Heart right ventricle (tissue), 16 donors: ENCODE results near the gene TTLL7. TPM values are rescaled to one million over a fixed set of nuclear protein-coding genes. Genes with fewer than 3 reads are reported as not detected.

ENCODE experiments used
- ATAC-seq, 8 donors: fragments of 200-7000 bp; cut with Tn5 transposase; one replicate each; pipeline ENCODE4 v1.9.1; 2020; ENCODE audit warnings: mild to moderate bottlenecking in 8 of 8, moderate library complexity in 8 of 8, moderate number of reproducible peaks in 1 of 8
- DNase-seq, 2 donors: peaks; one replicate each; pipeline ENCODE4 v3.0.0-alpha.2; 2020
- H3K27ac ChIP-seq, 10 donors: fragments of 200-600 bp; sonication (generic) in 2 of 10; one replicate each; pipeline versions ENCODE4 v1.5.0 to v1.8.0; 2020 to 2022; ENCODE audit warnings: mild to moderate bottlenecking in 3 of 10
- H3K27me3 ChIP-seq, 7 donors: fragments of 200-600 bp; one replicate each; pipeline ENCODE4 v1.8.0; 2021 to 2022; ENCODE audit warnings: mild to moderate bottlenecking in 2 of 7
- H3K36me3 ChIP-seq, 9 donors: fragments of 200-600 bp; sonication (generic) in 1 of 9; one replicate each; pipeline versions ENCODE4 v1.5.0 to v1.8.0; 2020 to 2022; ENCODE audit warnings: mild to moderate bottlenecking in 2 of 9
- H3K4me1 ChIP-seq, 9 donors: fragments of 200-600 bp; sonication (generic) in 1 of 9; one replicate each; pipeline versions ENCODE4 v1.5.0 to v1.8.0; 2020 to 2022; ENCODE audit warnings: mild to moderate bottlenecking in 4 of 9
- H3K4me3 ChIP-seq, 10 donors: fragments of 200-600 bp; sonication (generic) in 2 of 10; one replicate each; pipeline versions ENCODE4 v1.5.0 to v1.8.0; 2020 to 2022; ENCODE audit warnings: mild to moderate bottlenecking in 7 of 10, moderate library complexity in 2 of 10
- H3K9me3 ChIP-seq, 11 donors: fragments of 200-600 bp in 10 of 11; sonication (generic) in 2 of 11; one replicate each; pipeline versions ENCODE4 v1.5.0 to v1.8.0; 2013 to 2022; ENCODE audit warnings: mild to moderate bottlenecking in 2 of 11, control low read depth in 1 of 11, moderate library complexity in 1 of 11
- WGBS, 2 donors: extraction: QIAGEN DNeasy Blood & Tissue Kit; methylation state at CpG; one replicate each; pipeline ENCODE4 v1.1.7; 2013; ENCODE audit warnings: inconsistent platforms in 1 of 2; 5-methylcytosine and 5-hydroxymethylcytosine counted together
- intact Hi-C, 10 donors: fragments of 100-400 bp; cut with DNase I; formaldehyde crosslinking; loops; one replicate each; pipeline versions ENCODE4 v1.11.1 to v1.14.2; 2022
- polyA plus RNA-seq, 2 donors: library from polyadenylated mRNA; stranded (reverse); fragments of 200-250 nt; gene quantifications; one replicate each; pipeline ENCODE4 v1.2.3, GENCODE V29; 2013
- total RNA-seq, 10 donors: library from RNA; stranded (reverse); fragmentation: NEBNext Ultra II Directional in 3 of 10; extraction: Animal tissue kit (Norgen Biotek cat#: 25700) in 3 of 10; gene quantifications; one replicate each; pipeline versions ENCODE4 v1.2.1 to v1.2.4, GENCODE V29; 2021 to 2023
- TF ChIP-seq, protein P1 (sequence below), 9 donors: fragments of 200-600 bp; sonication (generic) in 2 of 9; IDR thresholded peaks; one replicate each; pipeline versions ENCODE4 v1.5.0 to v1.8.0; 2021 to 2022; ENCODE audit warnings: antibody characterized with exemption in 9 of 9, mild to moderate bottlenecking in 5 of 9, moderate library complexity in 1 of 9
- donor health status: Arrhythmogenic right ventricular cardiomyopathy.
- donor health status: ischemic (EF 13 %, LVEDD 7.1; RV severe dilation, severe dysfunction).
- donor health status: healthy with polysubstance abuse.
- donor health status: DM: no; HTN: yes; CAD: no.
- donor health status: DM: no; HTN: no; CAD: no.
- donor health status: ischemic (EF 25% LVEDD 6.9; RV normal size, moderate dysfunction).
- donor health status: ischemic (EF 25% LVEDD 5.7; RV mildly dilated, moderate dysfunction).
- donor health status: healthy.
- donor health status: DM: yes; HTN: yes; CAD: no.
- donor health status: Ischemic cardiomyopathy.
- donor health status: ischemic (EF 35%, LVEDD 5.7; RV mildly dilated, moderate dysfunction).
- donor health status: nonischemic (EF 11% LVEDD 7.7; RV severe dilation, severe dysfunction).
- donor health status: DM: yes; HTN: yes; CAD: no.
- donor health status: PGD.
- donor health status: ischemic (EF 29% LVEDD 5.4; RV normal size, mild dysfunction).
- donor health status: nonischemic (EF 23%, LVEDD 6.1; RV moderate dilation, normal function).

TTLL7 gene
- total and polyA plus RNA-seq, 12 donors, result 1.0 to 12.1 (median 3.7) TPM

DNA sequence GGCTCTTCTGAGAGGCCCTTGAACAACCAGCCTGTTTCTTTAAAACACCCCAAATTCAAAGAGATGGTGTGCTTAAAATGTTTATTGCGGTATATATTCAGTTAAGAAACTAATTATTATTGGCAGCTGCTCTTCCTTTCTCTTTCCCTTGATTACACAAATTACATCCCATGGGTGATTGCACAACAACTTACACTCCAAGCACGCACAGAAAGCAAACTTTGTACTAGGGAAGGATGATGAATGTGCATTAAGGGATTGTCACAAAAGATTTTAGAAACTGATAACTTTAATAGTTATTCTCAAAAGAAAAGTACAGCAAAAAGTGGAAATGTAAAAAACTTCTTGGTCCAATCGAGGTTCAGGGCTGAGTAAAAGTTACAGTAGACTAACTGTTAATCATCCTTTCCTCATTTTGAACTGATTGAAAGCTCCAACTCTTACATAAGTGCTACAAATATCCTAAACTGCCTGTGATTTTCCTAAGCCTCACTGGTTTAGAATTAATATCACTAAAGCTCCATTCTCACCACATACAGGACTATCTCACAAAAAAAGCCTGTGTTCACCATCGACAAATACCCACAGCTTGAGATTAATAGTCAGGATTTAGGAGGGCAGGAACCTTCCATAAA is 153.4 kb downstream of the TTLL7 start:
- Histone ChIP-seq H3K27ac (no peak overlapping the region), H3K27me3 (no peaks in the 10 kb centered on the region), H3K4me3 (no peak overlapping the region), H3K4me1 (peaks cover 0 to 8% (median 0%) of the 10 kb centered on the region in 9 donors), H3K36me3 (no peaks in the 10 kb centered on the region), H3K9me3 (no peaks in the 10 kb centered on the region)
- TF ChIP-seq, protein P1, sequence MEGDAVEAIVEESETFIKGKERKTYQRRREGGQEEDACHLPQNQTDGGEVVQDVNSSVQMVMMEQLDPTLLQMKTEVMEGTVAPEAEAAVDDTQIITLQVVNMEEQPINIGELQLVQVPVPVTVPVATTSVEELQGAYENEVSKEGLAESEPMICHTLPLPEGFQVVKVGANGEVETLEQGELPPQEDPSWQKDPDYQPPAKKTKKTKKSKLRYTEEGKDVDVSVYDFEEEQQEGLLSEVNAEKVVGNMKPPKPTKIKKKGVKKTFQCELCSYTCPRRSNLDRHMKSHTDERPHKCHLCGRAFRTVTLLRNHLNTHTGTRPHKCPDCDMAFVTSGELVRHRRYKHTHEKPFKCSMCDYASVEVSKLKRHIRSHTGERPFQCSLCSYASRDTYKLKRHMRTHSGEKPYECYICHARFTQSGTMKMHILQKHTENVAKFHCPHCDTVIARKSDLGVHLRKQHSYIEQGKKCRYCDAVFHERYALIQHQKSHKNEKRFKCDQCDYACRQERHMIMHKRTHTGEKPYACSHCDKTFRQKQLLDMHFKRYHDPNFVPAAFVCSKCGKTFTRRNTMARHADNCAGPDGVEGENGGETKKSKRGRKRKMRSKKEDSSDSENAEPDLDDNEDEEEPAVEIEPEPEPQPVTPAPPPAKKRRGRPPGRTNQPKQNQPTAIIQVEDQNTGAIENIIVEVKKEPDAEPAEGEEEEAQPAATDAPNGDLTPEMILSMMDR (IDR thresholded peaks at IDR 0.05), result no peak
- WGBS, 2 donors, result 65 to 75% methylated on average over 4 of the region's 4 CpGs
- intact Hi-C loops, result no loop called here
- DNase-seq (no peak), ATAC-seq (peak in 2 of 8 donors; percentile 47 to 58)

DNA sequence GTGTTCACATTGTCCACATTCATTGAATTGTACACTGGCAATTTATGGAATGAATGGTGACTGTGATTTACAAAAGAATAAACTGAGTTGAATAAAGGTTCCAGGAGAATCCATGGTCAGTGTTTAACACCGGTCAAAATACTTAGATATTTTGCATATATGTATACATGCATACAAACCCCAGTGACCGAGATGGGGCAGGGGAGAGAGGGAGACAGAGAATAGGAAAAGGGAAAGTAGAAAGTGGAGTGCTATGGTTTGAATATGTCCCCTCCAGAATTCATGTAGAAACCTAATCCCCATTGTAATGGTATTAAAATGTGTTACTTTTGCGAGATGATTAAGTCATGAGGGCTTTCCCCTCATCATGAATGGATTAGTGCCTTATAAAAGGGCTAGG is 154.4 kb downstream of the TTLL7 start:
- ATAC-seq (no peak), DNase-seq (no peak)
- TF ChIP-seq, protein P1 (IDR thresholded peaks at IDR 0.05), result no peak
- Histone ChIP-seq H3K4me1 (peaks cover 0 to 8% (median 0%) of the 10 kb centered on the region in 9 donors), H3K36me3 (no peaks in the 10 kb centered on the region), H3K27ac (no peak overlapping the region), H3K9me3 (no peaks in the 10 kb centered on the region), H3K27me3 (no peaks in the 10 kb centered on the region), H3K4me3 (no peak overlapping the region)
- 96 to 97% methylated on average over 3 of the region's 3 CpGs for WGBS, 2 donors
- intact Hi-C loops, result no loop called here

DNA sequence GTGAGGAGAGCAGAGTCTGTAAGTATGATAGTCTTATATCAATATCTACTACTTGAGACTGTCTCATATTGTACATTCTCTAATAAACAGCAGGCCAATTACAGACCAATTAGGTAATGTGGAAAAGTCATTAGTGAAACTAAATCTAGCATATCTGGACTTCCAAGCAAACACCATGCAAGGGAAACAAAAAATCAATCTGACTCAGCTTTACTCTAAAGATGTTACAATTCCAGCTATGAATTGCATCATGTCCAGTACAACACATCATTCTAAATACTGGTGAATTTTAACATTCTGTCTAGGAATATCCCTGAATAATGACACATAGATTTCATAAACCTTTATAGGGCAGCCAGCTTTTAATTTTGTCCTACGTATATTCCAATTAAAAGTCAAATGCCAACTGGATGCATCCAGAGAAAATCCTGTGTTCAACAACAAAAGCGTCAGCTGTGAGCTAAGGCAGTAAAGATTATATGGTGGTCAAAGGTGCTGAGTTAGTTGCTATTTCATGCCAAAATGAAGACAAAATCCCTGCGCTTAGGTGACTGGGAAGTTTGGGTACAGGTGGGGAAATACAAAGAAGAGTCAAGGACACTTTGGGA is 159.3 kb downstream of the TTLL7 start:
- Histone ChIP-seq H3K27ac (no peak overlapping the region), H3K27me3 (no peaks in the 10 kb centered on the region), H3K4me3 (no peak overlapping the region), H3K36me3 (no peaks in the 10 kb centered on the region), H3K4me1 (no peaks in the 10 kb centered on the region), H3K9me3 (no peaks in the 10 kb centered on the region)
- ATAC-seq, result no peak
- intact Hi-C loops, result no loop called here
- 94 to 99% methylated on average over 3 of the region's 3 CpGs for WGBS, 2 donors
- TF ChIP-seq, protein P1 (IDR thresholded peaks at IDR 0.05), result no peak
- DNase-seq, result no peak

DNA sequence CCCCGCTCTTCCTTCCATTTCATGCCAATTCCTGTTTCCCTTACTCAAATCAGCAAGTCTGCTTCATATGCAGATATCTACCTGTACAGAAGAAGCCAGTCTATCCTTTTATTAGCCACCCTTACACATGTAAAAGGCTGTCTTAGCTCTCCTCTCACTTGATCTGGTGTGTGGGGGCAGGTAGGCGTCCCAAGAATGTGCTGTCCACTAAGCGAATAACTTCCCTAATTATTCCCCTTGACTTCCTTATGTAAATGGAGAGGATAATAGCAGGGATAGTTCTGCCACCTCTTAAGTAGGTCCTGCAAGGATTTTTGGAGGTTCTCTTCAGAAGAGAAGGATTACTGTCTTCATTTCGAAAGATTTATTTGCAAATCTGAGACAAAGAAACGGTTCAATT is 160.4 kb downstream of the TTLL7 start:
- H3K4me3 ChIP-seq, result no peak overlapping the region
- no peaks in the 10 kb centered on the region for H3K4me1 ChIP-seq
- H3K9me3 ChIP-seq, result no peaks in the 10 kb centered on the region
- H3K36me3 ChIP-seq, result no peaks in the 10 kb centered on the region
- WGBS, 2 donors, result 78 to 90% methylated on average over 5 of the region's 5 CpGs
- no peak for ATAC-seq
- no peak overlapping the region for H3K27ac ChIP-seq
- intact Hi-C loops, result no loop called here
- TF ChIP-seq, protein P1 (IDR thresholded peaks at IDR 0.05), result no peak
- DNase-seq, result no peak
- H3K27me3 ChIP-seq, result no peaks in the 10 kb centered on the region
